HT-29 (cell line): ENCODE results near the gene NUDT16L1. TPM values are rescaled to one million over a fixed set of nuclear protein-coding genes. Genes with fewer than 3 reads are reported as not detected.

Source experiments
- DNase-seq: peaks from one replicate; pipeline ENCODE4 v3.0.0-alpha.2; 2015; ENCODE audit warnings: low spot score
- total RNA-seq: library from RNA; depleted of rRNA; stranded (reverse); fragments of >200 nt; shearing (Covaris generic); gene quantifications from 2 replicates; pipeline ENCODE4 v1.2.3, GENCODE V29; 2014; rRNA removed

Gene NUDT16L1
- total RNA-seq: 81.9 and 82.4 TPM in 2 replicates

DNA sequence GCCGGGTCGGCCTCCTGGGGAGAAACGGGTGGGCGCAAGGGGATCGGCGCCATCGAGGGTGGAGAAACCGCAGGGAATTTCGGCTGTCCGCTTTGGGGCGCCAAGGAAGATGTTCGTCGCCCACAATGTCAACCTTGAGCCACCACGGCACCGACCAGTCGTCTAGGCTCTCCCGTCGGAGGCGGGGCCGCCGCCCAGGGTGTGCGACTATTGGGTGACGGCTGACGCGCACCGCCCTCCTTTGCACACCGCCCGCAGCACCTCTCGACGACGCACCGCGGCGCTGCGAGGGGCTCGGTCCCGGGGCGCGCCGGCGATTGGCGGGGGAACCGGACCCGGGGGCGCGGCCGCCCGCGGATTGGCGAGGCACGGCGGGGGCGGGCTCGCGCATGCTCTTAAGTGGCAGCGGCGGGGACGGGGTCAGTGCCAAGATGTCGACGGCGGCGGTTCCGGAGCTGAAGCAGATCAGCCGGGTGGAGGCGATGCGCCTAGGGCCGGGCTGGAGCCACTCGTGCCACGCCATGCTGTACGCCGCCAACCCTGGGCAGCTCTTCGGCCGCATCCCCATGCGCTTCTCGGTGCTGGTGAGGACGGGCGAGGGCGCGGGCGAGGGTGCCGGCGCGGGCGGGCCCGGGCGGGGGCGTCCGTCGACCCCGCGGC is at the start of gene NUDT16L1:
Gene NUDT16L1 (plus strand): TSS at position 267 of the 660 bp plus-strand sequence. CDS start 165 bp downstream, at position 432.
- peak; percentile 95 for DNase-seq

GRCh38 chr16:4646773-4647643 is 46.4 kb upstream of the NUDT16L1 start:
- DNase-seq: no peak

GRCh38 chr16:4647644-4647980 is 45.8 kb upstream of the NUDT16L1 start:
- DNase-seq: no peak

DNA sequence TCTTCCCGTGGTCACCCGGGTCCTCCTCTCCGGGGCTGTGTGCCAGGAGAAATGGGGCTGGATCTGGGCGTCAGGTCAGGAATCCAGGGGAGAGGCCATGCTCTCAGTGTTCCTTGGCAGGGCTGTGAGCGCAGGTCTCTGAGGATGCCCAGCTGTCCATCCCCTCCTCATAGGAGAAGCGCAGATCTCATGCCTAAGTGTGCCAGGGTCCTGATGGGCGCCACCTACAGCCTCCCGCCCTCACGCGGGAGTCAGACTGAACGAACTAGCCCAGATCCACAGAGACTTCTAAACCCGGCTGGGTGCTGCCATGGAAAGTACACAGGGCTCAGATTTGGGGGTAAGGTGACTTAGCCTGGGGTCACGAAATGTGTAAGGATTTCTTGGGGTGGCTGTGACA is 44.4 kb upstream of the NUDT16L1 start:
- DNase-seq: no peak

DNA sequence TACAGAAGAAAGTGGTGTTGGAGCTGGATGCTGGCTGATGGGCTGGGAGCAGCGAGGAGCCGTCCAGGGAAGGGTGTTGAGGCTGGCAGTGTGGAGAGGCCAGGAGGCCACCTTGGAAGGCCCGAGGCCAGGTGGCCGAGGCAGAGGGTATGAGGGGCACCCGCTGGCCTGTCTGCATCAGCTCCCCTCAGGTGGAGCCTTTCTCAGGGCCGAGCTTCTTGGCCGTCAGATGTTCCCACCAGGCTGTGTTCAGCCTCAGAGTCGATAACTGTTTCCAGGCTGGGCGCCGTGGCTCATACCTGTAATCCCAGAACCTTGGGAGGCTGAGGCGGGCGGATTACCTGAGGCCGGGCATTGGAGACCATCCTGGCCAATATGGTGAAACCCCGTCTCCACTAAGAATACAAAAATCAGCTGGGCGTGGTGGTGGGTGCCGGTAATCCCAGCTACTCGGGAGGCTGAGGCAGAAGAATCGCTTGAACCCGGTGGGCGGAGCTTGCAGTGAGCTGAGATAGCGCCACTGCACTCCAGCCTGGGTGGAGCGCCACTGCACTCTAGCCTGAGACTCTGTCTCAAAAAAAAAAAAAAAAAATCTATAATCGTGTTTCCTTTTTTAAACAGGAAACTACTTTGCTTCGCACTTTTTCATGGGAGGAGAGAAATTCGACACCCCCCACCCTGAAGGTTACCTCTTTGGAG is 43.5 kb upstream of the NUDT16L1 start:
- no peak for DNase-seq

DNA sequence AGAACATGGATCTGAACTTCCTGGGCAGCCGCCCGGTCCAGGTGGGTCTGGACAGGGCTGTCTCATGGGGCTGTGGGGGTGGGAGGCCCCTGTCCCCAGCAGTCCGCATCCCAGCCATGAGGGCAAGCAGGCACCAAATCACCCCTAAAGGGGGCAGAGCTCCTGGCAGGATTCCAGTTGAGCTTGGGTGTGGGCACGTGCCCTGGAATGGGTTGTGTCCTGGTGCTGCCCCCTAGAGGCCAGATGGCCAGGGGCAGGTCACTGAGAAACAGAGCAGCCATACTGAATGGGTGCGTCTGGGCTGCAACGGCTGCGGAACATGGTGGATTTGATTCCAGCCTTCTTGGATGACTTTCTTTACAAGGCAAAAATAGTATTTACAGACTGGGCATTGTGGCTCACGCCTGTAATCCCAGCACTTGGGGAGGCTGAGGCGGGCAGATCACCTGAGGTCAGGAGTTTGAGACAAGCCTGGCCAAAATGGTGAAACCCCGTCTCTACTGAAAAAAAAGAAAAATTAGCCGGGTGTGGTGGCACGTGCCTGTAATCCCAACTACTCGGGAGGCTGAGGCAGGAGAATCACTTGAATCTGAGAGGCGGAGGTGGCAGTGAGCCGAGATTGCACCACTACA is 42.8 kb upstream of the NUDT16L1 start:
- peak; percentile 73 for DNase-seq

GRCh38 chr16:4651827-4652226 is 41.5 kb upstream of the NUDT16L1 start:
- no peak for DNase-seq

DNA sequence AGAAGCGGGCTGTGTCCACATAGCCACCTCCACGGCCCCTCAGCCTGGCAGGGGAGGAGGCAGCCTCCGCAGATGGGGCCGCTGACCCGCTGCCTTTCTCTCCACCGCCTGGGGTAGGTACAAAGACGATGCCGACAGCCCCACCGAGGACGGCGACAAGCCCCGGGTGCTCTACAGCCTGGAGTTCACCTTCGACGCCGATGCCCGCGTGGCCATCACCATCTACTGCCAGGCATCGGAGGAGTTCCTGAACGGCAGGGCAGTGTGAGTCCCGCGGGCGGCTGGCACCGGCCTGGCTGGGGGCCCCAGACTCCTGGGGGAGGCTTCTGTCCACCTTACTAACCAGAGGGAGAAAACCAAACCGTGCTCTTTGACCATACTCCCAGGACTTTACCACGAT is 40.8 kb upstream of the NUDT16L1 start:
- DNase-seq: no peak

GRCh38 chr16:4654011-4654963 is 39.1 kb upstream of the NUDT16L1 start:
- peak; percentile 84 for DNase-seq

DNA sequence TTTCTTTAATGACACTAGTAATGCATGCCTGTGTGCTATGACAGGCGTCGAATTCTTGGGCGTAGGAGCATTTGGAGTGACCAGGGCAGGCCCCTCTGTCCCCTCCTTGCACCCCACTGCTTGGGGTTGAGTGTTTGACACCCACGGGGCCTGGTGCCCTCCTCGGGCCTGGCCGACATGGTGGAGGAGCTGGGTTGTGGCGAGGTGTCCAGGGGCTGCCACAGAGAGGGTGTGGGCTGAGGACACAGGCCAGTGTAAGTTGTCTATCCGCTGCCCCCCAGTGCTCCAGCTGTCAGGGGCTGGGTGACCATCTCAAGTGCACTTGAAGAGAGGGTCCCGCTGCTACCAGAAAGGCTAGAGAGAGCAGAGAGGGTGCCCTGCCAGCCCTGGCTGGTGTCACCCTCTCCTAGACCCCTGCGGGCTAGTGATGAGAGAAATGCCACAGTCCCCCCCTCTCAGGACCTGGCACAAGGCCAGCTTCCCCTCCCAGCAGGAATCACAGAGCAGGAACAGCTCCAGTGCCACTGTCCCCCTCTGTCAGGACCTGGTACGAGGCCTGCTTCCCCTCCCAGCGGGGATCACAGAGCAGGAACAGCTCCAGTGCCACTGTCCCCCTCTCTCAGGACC is 38.3 kb upstream of the NUDT16L1 start:
- no peak for DNase-seq

- no peak for DNase-seq
These were observed 37.6 kb upstream of the NUDT16L1 start for GRCh38 chr16:4655801-4656200.

DNA sequence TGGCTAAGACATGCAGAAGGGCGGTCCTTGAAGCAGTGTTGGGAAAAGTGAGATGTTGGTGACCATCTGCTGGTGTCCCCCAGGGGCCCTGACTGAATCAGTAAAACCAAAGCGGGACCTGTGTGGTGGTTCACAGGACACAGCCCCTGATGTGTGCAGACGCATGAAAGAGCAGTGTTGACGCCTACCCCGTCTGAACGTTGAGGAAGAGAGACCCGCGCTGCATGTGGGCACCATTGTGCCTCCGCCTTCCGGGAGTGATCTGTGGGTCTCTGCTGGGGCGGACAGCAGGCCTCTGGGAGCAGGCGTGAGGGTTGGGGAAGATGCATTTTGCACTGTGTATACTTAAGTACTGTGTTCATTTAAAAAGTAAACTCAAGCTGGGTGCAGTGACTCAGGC is 37.1 kb upstream of the NUDT16L1 start:
- DNase-seq: no peak

GRCh38 chr16:4656695-4657686 is 36.4 kb upstream of the NUDT16L1 start:
- no peak for DNase-seq

GRCh38 chr16:4659363-4660353 is 33.7 kb upstream of the NUDT16L1 start:
- no peak for DNase-seq

- peak; percentile 61 for DNase-seq
These were observed 32.8 kb upstream of the NUDT16L1 start for GRCh38 chr16:4660454-4661007.

DNA sequence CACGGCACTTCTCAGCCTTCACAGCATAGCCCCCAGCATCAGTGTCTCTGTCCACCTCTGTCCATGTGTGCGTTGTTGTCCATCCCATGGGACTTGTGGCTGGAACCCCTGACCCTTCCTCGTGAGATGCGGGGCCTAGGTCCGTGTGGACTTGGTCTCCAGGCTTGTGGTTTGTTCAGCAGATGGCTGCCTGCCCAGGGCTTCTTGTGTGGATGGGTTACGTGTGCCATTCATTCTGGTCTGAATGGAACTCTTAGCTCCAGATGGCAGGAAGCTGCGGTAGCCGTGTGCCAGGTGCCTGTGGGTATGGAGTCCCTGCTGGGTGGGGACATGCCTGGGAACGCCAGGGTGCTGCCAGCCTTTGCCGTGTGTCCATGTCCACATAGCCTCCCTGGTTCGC is 31.7 kb upstream of the NUDT16L1 start:
- peak; percentile 26 for DNase-seq

DNA sequence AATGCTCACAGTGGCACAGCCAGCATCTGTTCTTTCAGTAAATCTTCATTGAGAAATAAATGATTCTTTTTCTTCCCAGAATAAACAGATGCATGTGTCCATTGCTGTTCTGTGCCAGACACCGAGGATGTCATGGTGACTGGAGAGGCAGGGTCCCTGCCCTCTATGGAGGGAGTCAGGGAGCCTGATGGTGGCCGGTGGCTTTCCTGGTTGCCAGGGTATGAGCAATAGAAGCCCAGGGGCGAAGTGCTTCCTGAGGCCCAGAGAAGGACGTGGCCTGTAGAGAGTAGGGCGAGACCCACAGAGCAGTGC is 29.9 kb upstream of the NUDT16L1 start:
- DNase-seq: no peak
